Hematopoietic multipotent progenitor cell treated with erythropoietin and hydrocortisone succinate and interleukin-3 and kit ligand, for 4 days (in vitro differentiated cells): ENCODE results near the gene KLF17.

Source experiments
- DNase-seq: peaks from one replicate; pipeline ENCODE4 v3.0.0-alpha.2; 2015

The KLF17 gene

GRCh38 chr1:44154049-44154448 lies 35.4 kb downstream of the KLF17 start:
- DNase-seq: no peak

GRCh38 chr1:44157903-44158302 lies 39.3 kb downstream of the KLF17 start:
- no peak for DNase-seq

- DNase-seq: no peak
Measured at GRCh38 chr1:44158871-44159270, 40.2 kb downstream of the KLF17 start.

- DNase-seq: no peak
Measured at GRCh38 chr1:44161546-44161945, 42.9 kb downstream of the KLF17 start.

GRCh38 chr1:44168520-44169098 lies 50.0 kb downstream of the KLF17 start:
- peak; percentile 71 for DNase-seq

GRCh38 chr1:44170281-44170823 lies 51.7 kb downstream of the KLF17 start:
- DNase-seq: no peak

- no peak for DNase-seq
Measured at GRCh38 chr1:44174630-44175029, 56.0 kb downstream of the KLF17 start.
